Measurements from ENCODE around the gene PDCD6IP.

- TF ChIP-seq POLR2A (IDR thresholded peaks at IDR 0.05) = no peak
- no peak for TF ChIP-seq CTCF (IDR thresholded peaks at IDR 0.05)
These were observed 83.0 kb downstream of the PDCD6IP start for GRCh38 chr3:33881156-33882064.

Measured in prostate gland (tissue), 2 donors.